Stimulated activated CD8-positive, alpha-beta memory T cell treated with anti-CD3 and anti-CD28 coated beads, Interleukin-4, amount 100 ng/mL, for 1 hour (primary cell): ENCODE results near the gene DRD5.
"Not testable (repeated sequence)": the region's sequence is repeated elsewhere in the genome, so short reads cannot be mapped to it uniquely, and the experiment has no call there.

Source experiments
- DNase-seq, 2 donors: peaks; one replicate each; pipeline ENCODE4 v3.0.0-alpha.2; 2020; ENCODE audit warnings: low read depth in 2 of 2, low spot score in 1 of 2

DRD5 gene

DNA sequence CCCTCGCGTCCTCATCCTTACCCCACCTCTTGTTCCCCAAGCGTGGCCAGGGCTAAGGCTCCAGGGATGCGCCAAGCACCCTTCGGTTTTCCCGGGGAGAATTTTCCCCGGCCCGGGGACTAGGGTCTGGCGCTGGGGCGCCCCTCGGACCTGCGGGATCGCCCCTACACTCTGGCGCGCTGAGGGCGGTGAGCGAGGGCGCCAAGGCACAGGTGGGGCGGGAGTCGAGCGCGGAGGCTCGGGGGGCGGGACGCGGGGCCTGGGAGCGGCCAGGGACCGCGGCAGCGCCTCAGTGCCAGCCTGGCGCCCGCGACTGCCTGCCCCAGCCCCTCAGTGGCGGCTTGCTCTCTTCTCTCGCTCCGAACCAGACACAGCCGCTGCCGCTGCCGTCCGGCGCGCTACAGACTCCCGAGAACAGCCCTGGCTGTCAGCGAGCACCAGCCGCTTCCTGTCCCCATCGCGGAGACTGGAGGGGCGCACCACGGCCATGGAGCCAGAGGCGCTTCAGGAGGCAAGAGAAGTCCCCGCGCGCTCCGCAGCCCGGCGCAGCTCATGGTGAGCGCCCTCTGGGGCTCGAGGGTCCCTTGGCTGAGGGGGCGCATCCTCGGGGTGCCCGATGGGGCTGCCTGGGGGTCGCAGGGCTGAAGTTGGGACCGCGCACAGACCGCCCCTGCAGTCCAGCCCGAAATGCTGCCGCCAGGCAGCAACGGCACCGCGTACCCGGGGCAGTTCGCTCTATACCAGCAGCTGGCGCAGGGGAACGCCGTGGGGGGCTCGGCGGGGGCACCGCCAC lies at the start of gene DRD5:
Gene DRD5, plus strand, starts transcription at position 292 of the 793 bp plus-strand sequence. Its CDS starts 396 bp downstream, at position 688.
- no peak for DNase-seq

DNA sequence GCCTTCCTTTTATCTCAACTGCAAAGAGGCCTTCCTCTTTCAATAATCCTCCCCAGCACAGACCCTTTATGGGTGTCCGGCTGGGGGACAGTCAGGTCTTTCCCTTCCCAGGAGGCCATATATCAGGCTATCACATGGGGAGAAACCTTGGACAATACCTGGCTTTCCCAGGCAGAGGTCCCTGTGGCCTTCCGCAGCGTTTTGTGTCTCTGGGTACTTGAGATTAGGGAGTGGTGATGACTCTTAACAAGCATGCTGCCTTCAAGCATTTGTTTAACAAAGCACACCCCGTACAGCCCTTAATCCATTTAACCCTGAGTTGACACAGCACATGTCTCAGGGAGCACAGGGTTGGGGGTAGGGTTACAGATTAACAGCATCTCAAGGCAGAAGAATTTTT lies 49.2 kb upstream of the DRD5 start:
- not testable (repeated sequence) for DNase-seq

DNA sequence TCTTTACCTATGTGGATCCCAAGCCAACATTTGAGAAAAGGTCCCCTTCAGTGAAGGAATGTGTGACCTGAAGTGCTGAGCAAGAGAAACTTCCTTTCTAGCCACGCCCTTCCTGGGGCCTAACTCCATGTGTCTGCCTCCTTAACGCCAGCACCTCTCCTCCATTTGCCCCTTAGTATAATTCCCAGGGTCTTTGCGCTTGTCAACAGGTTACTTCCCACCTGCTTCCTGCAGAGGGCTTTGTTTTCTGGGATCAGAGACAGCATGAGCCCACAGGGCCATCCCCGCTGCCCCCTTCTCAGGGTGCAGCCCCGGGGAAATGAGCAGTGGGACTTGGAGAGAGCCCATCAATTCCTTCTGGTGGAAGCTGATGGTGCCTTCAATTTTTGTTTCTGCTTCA lies 45.9 kb upstream of the DRD5 start:
- no peak for DNase-seq

DNA sequence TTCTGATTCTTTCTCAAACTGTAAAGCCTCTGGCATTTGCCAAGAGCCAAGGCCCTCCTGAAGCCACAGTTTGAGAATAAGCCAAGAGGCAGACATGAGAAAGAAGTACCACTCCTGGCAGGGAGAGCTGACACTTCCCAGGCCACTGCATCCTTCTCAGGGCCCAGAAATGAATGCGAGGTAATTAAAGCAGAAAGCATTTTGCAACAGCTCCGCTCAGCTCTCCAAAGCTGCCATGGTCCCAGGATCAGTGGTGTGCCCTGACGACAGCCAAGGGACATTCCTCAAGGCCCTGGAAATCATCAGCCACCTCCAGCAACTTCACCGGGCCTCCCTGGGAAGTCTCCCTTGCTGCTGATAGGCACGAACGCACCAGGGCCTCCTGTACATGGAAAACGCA lies 44.2 kb upstream of the DRD5 start:
- DNase-seq = not testable (repeated sequence)

DNA sequence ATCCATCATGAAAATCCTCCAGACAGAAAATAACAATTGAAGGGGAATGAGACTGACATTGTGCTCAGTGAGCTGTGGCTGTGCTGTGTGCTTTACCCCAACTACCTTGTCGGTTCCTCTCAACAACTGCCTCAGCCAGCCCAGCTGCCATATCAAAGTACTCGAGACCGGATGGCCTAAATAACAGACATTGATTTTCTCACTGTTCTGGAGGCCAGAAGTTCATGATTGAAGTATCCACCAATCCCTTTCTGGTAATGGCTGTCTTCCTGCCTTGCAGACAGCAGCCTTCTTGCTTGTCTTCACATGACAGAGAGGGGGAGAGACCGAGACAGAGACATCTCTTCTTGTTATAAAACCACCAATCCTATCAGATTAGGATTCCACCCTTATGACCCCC lies 37.6 kb upstream of the DRD5 start:
- not testable (repeated sequence) for DNase-seq

DNA sequence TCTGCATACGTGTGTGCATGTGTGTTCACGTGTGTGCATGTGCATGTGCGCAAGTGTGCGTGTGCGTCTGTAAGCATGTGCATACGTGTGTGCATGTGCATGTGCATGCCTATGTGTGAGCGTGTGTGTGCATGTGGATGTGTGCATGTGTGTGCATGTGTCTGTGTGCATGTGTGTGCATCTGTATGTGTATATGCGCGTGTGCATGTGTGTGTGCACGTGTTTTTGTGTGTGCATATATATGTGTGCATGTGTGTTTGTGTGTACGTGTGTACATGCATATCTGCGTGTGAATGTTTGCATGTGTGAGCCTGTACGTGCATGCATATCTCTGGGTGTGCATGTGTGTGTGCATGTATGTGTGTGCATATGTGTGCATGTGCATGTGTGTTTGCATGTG lies 35.7 kb upstream of the DRD5 start:
- no peak for DNase-seq

DNA sequence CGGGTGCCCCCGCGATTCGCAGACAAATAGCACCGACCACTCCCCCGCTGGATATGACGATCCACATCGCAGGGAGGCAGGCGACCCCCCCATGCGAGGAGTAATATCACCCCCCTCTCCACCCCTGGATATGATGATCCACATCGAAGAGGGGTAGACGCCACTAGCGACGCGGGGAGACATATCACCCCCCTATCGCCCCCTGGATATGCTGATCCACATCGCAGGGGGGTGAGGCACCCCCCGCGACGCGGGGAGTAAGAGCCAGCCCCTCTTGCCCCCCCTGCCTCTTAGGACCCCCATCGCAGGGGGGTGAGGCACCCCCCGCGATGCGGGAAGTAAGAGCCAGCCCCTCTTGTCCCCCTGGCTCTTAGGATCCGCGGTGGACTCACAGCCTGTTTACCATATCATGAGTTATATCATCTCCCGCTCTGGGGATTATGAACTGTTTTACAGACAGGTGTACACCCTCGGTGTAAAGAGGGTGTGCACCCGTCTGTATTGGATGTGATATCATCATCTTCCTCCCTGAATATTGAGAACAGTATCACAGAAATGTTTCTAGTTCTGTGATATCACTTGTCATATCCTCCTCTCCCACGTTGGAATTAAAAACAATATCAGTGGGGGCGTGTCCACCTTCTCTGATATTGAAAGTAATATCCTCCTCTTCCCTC lies 22.7 kb upstream of the DRD5 start:
- no peak for DNase-seq

DNA sequence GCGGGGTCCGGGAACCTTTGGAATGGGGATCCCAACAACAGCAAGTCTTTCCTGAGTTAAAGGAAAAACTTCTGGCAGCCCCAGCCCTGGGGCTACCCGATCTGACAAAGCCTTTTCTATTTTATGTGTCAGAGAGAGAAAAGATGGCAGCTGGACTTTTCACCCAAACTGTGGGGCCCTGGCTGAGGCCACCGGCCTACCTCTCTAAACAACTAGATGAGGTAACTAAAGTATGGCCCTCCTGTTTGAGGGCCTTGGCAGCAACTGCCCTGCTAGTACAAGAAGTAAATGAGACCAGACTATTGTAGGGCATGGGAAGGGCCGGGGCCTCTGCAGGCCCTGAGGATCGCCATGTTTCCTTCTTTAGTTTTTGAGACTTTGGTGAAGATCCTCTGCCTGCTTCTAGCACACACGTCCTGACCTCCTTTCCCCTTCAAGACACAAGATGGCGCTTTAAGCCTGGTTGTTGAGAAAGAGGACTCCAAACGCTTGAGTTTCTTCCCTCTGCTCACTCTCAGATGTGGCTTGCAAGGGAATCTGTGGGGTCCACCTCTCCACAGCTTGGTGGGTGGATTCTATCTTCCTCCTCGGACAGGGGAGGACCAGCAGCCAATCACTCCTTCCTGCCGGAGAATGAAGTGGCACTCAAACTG lies 18.5 kb upstream of the DRD5 start:
- DNase-seq = no peak

DNA sequence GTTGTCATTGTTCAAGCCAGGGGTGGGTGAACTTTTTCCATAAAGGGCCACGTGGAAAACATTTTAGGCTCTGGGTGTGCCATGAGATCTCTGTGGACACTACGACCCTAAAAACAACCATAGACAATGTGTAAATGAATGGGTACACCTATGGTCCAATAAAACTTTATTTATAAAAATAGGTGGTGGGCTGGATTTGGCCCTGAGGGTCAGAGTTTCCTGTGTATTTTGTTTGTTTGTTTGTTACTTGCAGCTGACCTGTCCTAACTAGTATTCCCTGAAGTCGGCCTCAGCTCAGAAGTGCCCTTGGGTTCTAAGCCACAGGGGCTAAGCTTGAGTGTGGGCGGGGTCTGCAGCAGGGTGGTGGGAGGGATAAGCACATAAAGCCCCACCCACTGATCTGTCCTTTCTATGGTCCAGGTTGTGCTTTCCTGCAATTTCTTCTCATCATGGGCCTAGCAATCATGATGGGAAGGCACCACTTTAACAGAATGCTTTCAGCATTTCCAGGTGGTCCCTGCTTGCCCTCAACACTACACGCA lies 17.2 kb upstream of the DRD5 start:
- DNase-seq = no peak

DNA sequence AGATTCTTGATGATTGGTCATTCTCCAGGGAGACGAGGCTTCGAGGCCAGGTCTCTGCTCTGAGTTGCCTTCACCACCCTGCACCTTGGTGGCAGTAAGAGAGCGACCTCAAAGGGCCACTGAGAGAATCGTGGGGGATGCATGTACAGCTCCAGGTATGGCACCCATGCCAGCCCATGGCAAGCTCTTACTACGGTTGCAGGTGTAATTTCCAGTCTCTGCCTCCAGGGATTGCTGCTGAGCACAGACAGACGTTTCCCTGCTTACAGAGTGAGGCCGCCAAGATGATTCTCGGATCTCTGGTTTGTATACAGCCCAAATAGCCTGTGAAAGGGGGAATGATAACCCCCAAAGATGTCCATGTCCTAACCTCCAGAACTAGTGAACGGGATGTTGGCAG lies 16.3 kb upstream of the DRD5 start:
- DNase-seq = no peak

DNA sequence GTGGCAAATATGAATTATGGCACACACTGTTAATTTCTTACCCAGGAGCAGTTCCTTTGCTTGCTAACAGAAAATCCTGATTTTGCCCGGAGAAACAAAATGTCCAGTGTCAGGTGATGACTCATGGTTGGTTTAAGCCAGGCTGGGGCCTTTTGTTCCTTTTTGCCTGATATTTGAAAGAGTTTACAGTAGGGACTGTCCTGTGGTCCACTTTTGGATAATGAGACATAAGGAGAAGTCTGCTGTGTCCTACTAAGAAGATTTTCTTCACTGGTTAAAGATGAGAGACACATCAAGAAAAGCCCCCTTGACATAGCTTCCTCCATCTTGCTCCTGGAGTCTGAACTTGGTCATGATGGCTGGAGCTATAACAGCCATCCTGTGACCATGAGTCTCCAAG lies 12.1 kb upstream of the DRD5 start:
- no peak for DNase-seq

DNA sequence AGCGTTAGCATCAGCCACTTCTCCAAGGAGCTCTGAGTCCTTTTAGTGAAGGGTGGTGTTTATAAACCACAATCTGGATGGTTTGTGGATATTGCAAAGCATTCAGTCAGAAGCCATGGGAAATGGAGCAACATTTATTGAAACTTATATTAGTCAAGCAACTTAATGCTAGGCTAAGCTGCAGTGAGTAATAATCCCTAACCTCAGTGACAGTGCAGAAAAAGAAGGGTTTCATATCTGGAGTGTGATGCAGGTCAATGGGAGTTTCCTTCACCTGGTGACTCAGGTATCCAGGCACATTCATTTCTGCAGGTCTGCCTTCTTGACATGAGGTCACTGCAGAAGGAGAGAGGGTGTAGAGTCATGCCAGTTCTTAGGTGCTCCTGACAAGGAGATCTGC lies 10.4 kb upstream of the DRD5 start:
- no peak for DNase-seq

DNA sequence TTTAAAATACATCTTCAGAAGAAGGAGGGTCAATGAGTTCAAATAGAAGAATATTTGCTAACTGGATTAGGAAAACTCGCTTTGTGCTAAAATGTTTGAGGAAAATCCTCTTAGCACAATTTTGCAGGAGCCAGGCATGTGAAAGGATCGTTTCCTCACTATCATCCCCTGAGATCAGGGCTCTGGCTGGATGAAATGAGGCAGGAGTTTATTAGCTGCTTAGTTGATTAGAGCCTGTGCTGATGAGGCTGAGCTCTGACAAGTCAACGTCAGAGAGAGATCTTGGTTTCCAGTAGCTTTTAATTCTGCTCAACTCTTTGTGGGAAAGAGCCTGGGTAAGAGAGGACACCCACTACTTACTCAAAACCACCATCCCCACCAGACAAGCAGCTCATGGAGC lies 8.0 kb upstream of the DRD5 start:
- no peak for DNase-seq

DNA sequence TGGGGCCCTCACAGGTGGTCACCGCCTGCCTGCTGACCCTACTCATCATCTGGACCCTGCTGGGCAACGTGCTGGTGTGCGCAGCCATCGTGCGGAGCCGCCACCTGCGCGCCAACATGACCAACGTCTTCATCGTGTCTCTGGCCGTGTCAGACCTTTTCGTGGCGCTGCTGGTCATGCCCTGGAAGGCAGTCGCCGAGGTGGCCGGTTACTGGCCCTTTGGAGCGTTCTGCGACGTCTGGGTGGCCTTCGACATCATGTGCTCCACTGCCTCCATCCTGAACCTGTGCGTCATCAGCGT lies 652 bp downstream of the DRD5 start:
- no peak for DNase-seq

DNA sequence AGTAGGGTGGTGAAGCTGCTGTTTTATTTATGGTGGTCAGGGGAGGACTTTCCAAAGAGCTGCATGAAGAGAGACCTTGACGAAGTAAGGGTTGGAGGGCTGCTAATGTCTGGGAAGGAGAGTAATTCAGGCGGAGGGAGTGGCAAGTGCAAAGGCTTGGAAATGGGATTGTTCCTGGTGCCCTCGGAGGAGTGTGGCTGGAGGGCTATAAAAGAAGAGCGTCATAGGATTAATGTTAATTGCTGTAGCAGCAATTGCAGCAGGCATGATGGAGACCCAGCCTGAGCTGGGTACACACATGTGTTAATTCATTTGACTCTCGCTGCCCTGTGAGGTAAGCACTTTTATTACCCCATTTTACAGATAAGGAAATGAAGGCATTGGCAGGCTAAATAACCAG lies 4.5 kb downstream of the DRD5 start:
- DNase-seq = not testable (repeated sequence)

DNA sequence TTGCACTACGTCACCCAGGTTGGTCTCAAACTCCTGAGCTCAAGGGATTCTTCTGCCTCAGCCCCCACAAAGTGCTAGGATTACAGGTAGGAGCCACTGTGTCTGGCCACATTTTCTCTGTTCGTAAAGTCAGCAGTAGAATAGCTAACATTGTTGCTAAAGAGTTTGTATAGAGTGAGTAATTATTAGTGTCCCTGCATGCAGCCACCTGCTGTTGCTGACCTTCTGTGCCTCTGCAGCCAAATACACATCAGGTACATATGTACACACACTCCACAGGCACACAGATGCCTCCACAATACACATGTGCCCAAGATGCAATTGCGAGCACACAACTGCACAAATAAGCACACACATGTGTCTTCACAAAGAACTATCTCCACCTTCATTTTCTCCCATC lies 10.9 kb downstream of the DRD5 start:
- no peak for DNase-seq

DNA sequence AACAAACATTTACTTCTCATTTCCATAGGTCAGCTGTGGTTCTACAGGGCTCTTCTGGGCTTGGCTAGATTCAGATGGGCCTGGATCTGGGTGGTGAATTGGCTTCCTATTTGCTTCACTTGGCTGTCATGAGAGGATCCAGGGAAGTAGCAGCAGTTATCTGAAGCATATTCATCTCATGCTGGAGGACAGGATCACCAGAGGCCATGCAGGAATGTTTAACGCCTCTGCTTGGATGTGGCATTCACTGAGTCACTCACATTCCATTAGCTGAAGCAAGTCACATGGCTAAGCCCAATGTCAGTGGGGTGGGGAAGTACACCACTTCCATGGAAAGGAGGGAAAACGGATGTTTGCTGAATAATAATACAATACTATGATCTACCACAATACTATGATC lies 15.2 kb downstream of the DRD5 start:
- DNase-seq = not testable (repeated sequence)

DNA sequence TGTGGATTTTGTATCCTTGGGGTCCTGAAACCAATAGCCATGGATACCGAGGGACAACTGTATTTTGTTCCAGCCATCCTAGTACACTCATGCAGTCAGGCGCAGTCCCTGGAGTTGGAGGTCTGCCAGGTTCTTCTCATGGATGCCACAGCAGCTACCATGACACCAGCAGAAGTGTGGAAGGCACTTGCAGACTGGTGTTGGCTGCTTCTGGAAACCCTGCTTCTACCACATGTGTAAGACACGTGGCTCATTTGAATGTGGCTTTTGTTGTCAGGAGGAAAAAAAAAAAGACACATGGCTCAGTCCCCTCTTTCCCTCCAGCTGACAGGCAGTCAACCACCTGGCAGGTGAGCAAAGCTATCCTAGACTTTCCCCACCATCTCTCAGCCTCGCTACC lies 19.4 kb downstream of the DRD5 start:
- no peak for DNase-seq

DNA sequence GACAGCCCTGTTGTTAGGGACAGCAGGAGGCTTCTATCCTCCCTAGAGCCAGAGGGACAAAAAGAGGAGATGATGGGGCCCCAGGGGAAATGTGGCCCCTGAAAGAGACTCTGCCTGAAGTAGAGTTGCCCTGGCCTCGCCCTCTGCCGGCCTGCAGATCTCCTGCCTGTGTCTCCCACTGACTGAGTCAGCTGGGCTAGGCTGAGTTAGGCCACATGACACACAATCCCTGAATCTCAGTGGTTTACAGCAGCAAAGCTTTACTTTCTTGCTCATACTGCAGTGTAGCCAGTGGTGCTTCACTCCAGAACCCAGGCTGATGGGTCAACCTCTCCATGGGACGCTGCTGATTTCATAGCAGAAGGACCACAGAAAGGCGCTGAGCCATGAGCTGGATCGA lies 23.5 kb downstream of the DRD5 start:
- DNase-seq = no peak

DNA sequence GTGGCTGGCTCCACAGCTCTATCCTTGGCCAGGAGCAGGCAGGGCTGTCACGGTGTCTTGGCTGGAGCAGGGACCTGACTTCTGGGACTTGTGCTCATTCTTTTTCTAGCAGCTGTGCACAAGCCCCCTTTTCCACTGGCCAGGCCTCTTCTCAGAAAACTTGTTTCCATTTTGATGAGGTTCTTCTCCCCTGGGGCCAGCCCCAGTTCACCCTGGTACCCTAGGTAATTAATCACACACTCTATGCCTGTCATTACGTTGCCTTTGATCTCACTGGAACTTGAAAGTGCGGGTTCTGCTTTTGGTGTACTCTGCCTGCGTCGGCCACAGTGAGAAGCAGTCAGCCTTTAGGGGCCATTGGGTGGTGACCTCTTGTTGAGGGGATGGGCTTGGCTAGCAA lies 26.6 kb downstream of the DRD5 start:
- no peak for DNase-seq

DNA sequence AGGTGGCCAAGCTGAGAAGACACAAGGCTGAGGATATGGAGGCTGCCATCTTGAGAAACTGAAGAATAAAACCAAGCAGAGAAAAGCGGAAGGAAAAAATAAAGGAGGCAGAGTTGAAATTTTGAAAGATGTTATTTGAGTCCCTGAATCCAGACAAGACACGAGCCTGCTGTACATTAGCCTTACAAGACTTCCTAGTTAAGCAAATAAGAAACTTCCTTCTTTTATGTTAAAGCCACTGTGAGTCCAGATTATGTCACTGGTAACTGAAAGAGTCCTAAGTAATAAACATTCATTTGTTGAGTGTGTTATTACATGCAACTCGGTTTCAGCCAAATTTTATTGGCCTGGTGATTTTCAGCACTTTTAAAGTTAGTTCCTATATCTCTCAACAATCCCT lies 30.4 kb downstream of the DRD5 start:
- DNase-seq = no peak
